ENCODE data around the gene CDK6.

GRCh38 chr7:92685136-92686042 lies 151.0 kb downstream of the CDK6 start:
- TF ChIP-seq CTCF (conservative IDR thresholded peaks at IDR 0.05 in 1 of 2, IDR thresholded peaks at IDR 0.05 in 1 of 2; ENCODE audit: extremely low read depth in 1 of 2, insufficient read depth in 1 of 2, low read depth in 1 of 2, low read length in 2 of 2) (no peak), EZH2 (IDR thresholded peaks at IDR 0.05; ENCODE audit: borderline replicate concordance, low read length) (no peak)

All from mammary epithelial cell (primary cell).